GM23338 (cell line): ENCODE data around the gene SFXN5. TPM values are rescaled to one million over a fixed set of nuclear protein-coding genes. Genes with fewer than 3 reads are reported as not detected.

Source experiments
- ATAC-seq: fragments of 200-7000 bp; cut with Tn5 transposase; 3 replicates; pipeline ENCODE4 v1.9.1; 2020
- DNase-seq: peaks from one replicate; pipeline ENCODE4 v3.0.0-alpha.2; 2015; ENCODE audit warnings: low spot score
- H2AFZ ChIP-seq: fragments of 200-600 bp; sonication (generic); 2 replicates; pipeline ENCODE4 v1.8.0; 2016; ENCODE audit warnings: antibody characterized with exemption, mild to moderate bottlenecking, moderate library complexity
- H3F3A ChIP-seq: fragments of 200-600 bp; sonication (generic); replicated peaks from 2 replicates; pipeline ENCODE4 v1.8.0; 2017; ENCODE audit warnings: antibody characterized with exemption, mixed run types, low read depth
- H3K27ac ChIP-seq: fragments of 200-600 bp; sonication (generic); 2 replicates; pipeline ENCODE4 v1.6.1; 2016; ENCODE audit warnings: low read depth
- H3K27me3 ChIP-seq: fragments of 200-600 bp; sonication (generic); 2 replicates; pipeline ENCODE4 v1.8.0; 2016; ENCODE audit warnings: mild to moderate bottlenecking, mixed run types, moderate library complexity; ENCODE audit not compliant: insufficient read depth
- H3K36me3 ChIP-seq: fragments of 200-600 bp; sonication (generic); 2 replicates; pipeline ENCODE4 v1.8.0; 2016; ENCODE audit warnings: mild to moderate bottlenecking; ENCODE audit not compliant: insufficient read depth
- H3K4me1 ChIP-seq: fragments of 200-600 bp; sonication (generic); 2 replicates; pipeline ENCODE4 v1.8.0; 2016; ENCODE audit warnings: mild to moderate bottlenecking, moderate library complexity; ENCODE audit not compliant: insufficient read depth
- H3K4me2 ChIP-seq: fragments of 200-600 bp; sonication (generic); 2 replicates; pipeline ENCODE4 v1.7.1; 2017; ENCODE audit warnings: mixed run types
- H3K4me3 ChIP-seq: fragments of 200-600 bp; sonication (generic); 2 replicates; pipeline ENCODE4 v1.6.1; 2016; ENCODE audit warnings: mixed run types
- H3K79me2 ChIP-seq: fragments of 200-600 bp; sonication (generic); replicated peaks from 2 replicates; pipeline ENCODE4 v1.8.0; 2017; ENCODE audit warnings: mild to moderate bottlenecking; ENCODE audit not compliant: insufficient read depth
- H3K9me2 ChIP-seq: fragments of 200-600 bp; sonication (generic); 2 replicates; pipeline ENCODE4 v1.8.0; 2017; ENCODE audit not compliant: insufficient read depth
- H4K20me1 ChIP-seq: fragments of 200-600 bp; sonication (generic); replicated peaks from 2 replicates; pipeline ENCODE4 v1.8.0; 2017; ENCODE audit warnings: mild to moderate bottlenecking; ENCODE audit not compliant: insufficient read depth
- H3K27ac Mint-ChIP-seq: 2 replicates; pipeline ENCODE4 v1.8.0; 2020; ENCODE audit warnings: inconsistent platforms, mild to moderate bottlenecking, moderate library complexity, mixed read lengths
- H3K27me3 Mint-ChIP-seq: 3 replicates; pipeline ENCODE4 v1.8.0; 2022; ENCODE audit warnings: low read depth, mild to moderate bottlenecking, moderate library complexity, mixed read lengths, inconsistent platforms; ENCODE audit not compliant: insufficient read depth, poor library complexity
- H3K36me3 Mint-ChIP-seq: 3 replicates; pipeline ENCODE4 v1.8.0; 2021; ENCODE audit warnings: low read depth, mild to moderate bottlenecking, inconsistent platforms, moderate library complexity, mixed read lengths
- H3K4me1 Mint-ChIP-seq: 3 replicates; pipeline ENCODE4 v1.8.0; 2020; ENCODE audit warnings: mild to moderate bottlenecking, inconsistent platforms, mixed read lengths
- H3K4me3 Mint-ChIP-seq: 3 replicates; pipeline ENCODE4 v1.8.0; 2021; ENCODE audit warnings: moderate library complexity, mild to moderate bottlenecking, inconsistent platforms, mixed read lengths
- H3K9me3 Mint-ChIP-seq: 3 replicates; pipeline ENCODE4 v1.8.0; 2020; ENCODE audit warnings: moderate library complexity, mild to moderate bottlenecking, inconsistent platforms, mixed read lengths
- CREB1 ChIP-seq: fragments of 250-450 bp; sonication (Bioruptor Pico); IDR thresholded peaks from 2 replicates; pipeline ENCODE4 v1.5.0; 2020; ENCODE audit warnings: low read depth, mild to moderate bottlenecking, moderate library complexity
- ETS1 ChIP-seq: IDR thresholded peaks from 2 replicates; pipeline ENCODE4 v1.6.1; 2016; ENCODE audit warnings: antibody characterized with exemption
- EZH2 ChIP-seq: fragments of 200-600 bp; sonication (generic); IDR thresholded peaks from one replicate; pipeline ENCODE4 v1.8.0; 2017; ENCODE audit warnings: antibody characterized with exemption, mild to moderate bottlenecking, low read depth; ENCODE audit not compliant: unreplicated experiment
- EZH2phosphoT487 ChIP-seq: fragments of 200-600 bp; sonication (generic); IDR thresholded peaks from one replicate; pipeline ENCODE4 v1.8.1; 2018; ENCODE audit warnings: antibody characterized with exemption; ENCODE audit not compliant: unreplicated experiment
- JUNB ChIP-seq: IDR thresholded peaks from one replicate; pipeline ENCODE4 v1.6.1; 2016; ENCODE audit warnings: antibody characterized with exemption; ENCODE audit not compliant: unreplicated experiment
- NANOG ChIP-seq: IDR thresholded peaks from 2 replicates; pipeline ENCODE4 v1.6.1; 2016; ENCODE audit warnings: antibody characterized with exemption, borderline replicate concordance
- POLR2AphosphoS5 ChIP-seq: IDR thresholded peaks from 2 replicates; pipeline ENCODE4 v1.6.1; 2016; ENCODE audit warnings: antibody characterized with exemption, low read depth
- REST ChIP-seq: IDR thresholded peaks from one replicate; pipeline ENCODE4 v1.6.1; 2018; ENCODE audit warnings: antibody characterized with exemption; ENCODE audit not compliant: unreplicated experiment
- STAT1 ChIP-seq: IDR thresholded peaks from one replicate; pipeline ENCODE4 v1.6.1; 2016; ENCODE audit warnings: antibody characterized with exemption; ENCODE audit not compliant: unreplicated experiment
- ZNF114 ChIP-seq: fragments of 250-450 bp; sonication (Bioruptor Pico); IDR thresholded peaks from 2 replicates; pipeline ENCODE4 v1.5.0; 2020; ENCODE audit warnings: mild to moderate bottlenecking, moderate library complexity
- ZNF331 ChIP-seq: fragments of 250-450 bp; sonication (Bioruptor Pico); IDR thresholded peaks from 2 replicates; pipeline ENCODE4 v1.5.0; 2020; ENCODE audit warnings: low read depth, mild to moderate bottlenecking, moderate library complexity
- polyA plus RNA-seq: library from polyadenylated mRNA; unstranded; fragments of >200 nt; fragmentation: Nextera tagmentation; extraction: Ambion mirVana; gene quantifications from 2 replicates; pipeline ENCODE4 v1.2.1, GENCODE V29; 2016
- total RNA-seq: library from RNA; depleted of rRNA; stranded (reverse); fragments of >200 nt; shearing (Covaris generic); gene quantifications from 2 replicates; pipeline ENCODE4 v1.2.3, GENCODE V29; 2014
- TF ChIP-seq, protein P1 (sequence below): fragments of 250-450 bp; sonication (Bioruptor Pico); IDR thresholded peaks from 2 replicates; pipeline ENCODE4 v1.5.0; 2020; ENCODE audit warnings: mild to moderate bottlenecking, moderate library complexity
- TF ChIP-seq, protein P2 (sequence below), 2 experiments: fragments of 200-600 bp in 1 of 2; sonication (generic) in 1 of 2; conservative IDR thresholded peaks; 2 replicates each; pipeline versions ENCODE4 v1.5.1 to v1.6.1; 2016 to 2017; ENCODE audit warnings: antibody characterized with exemption in 2 of 2, low read depth in 2 of 2, mild to moderate bottlenecking in 2 of 2, moderate library complexity in 1 of 2

SFXN5 gene
- total and polyA plus RNA-seq, 2 experiments from 2014 or later: 23.6 to 25.8 TPM

DNA sequence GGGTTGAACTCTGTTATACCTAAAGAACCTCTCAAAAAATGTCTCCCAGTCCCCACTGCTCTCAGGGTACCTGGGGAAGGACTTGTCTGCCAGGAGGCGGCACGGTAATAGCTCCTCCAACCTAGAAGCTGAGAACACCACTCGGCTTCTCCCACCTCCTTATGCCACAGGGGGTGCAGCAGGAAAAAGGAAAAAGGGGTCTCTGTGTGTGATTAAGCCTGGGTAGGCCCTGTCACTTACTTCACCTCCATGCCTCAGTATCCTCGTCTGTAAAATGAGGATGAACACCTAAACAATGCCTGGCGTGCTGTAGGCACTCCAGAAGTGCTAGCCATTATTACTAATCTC lies 77.6 kb downstream of the SFXN5 start:
- no peak overlapping the region for H3K4me3 Mint-ChIP-seq
- H3K4me2 ChIP-seq: no peak overlapping the region
- H3K27me3 Mint-ChIP-seq: peaks cover 15% of the 10 kb centered on the region
- no peak overlapping the region for H3K27ac ChIP-seq
- H2AFZ ChIP-seq: no peak overlapping the region
- no peaks in the 10 kb centered on the region for H4K20me1 ChIP-seq
- no peaks in the 10 kb centered on the region for H3F3A ChIP-seq
- H3K27me3 ChIP-seq: no peaks in the 10 kb centered on the region
- ATAC-seq (no peak), DNase-seq (no peak)
- H3K4me1 ChIP-seq: no peaks in the 10 kb centered on the region
- no peaks in the 10 kb centered on the region for H3K36me3 ChIP-seq
- H3K4me1 Mint-ChIP-seq: peaks cover 33% of the 10 kb centered on the region
- H3K9me3 Mint-ChIP-seq: no peaks in the 10 kb centered on the region
- TF ChIP-seq ZNF331 (CRISPR knock-in tag) (no peak), ZNF114 (no peak), EZH2 (no peak), STAT1 (no peak), ETS1 (no peak), NANOG (no peak), POLR2AphosphoS5 (no peak), JUNB (no peak), REST (no peak), CREB1 (CRISPR knock-in tag) (no peak), EZH2phosphoT487 (no peak)
- TF ChIP-seq, protein P1, sequence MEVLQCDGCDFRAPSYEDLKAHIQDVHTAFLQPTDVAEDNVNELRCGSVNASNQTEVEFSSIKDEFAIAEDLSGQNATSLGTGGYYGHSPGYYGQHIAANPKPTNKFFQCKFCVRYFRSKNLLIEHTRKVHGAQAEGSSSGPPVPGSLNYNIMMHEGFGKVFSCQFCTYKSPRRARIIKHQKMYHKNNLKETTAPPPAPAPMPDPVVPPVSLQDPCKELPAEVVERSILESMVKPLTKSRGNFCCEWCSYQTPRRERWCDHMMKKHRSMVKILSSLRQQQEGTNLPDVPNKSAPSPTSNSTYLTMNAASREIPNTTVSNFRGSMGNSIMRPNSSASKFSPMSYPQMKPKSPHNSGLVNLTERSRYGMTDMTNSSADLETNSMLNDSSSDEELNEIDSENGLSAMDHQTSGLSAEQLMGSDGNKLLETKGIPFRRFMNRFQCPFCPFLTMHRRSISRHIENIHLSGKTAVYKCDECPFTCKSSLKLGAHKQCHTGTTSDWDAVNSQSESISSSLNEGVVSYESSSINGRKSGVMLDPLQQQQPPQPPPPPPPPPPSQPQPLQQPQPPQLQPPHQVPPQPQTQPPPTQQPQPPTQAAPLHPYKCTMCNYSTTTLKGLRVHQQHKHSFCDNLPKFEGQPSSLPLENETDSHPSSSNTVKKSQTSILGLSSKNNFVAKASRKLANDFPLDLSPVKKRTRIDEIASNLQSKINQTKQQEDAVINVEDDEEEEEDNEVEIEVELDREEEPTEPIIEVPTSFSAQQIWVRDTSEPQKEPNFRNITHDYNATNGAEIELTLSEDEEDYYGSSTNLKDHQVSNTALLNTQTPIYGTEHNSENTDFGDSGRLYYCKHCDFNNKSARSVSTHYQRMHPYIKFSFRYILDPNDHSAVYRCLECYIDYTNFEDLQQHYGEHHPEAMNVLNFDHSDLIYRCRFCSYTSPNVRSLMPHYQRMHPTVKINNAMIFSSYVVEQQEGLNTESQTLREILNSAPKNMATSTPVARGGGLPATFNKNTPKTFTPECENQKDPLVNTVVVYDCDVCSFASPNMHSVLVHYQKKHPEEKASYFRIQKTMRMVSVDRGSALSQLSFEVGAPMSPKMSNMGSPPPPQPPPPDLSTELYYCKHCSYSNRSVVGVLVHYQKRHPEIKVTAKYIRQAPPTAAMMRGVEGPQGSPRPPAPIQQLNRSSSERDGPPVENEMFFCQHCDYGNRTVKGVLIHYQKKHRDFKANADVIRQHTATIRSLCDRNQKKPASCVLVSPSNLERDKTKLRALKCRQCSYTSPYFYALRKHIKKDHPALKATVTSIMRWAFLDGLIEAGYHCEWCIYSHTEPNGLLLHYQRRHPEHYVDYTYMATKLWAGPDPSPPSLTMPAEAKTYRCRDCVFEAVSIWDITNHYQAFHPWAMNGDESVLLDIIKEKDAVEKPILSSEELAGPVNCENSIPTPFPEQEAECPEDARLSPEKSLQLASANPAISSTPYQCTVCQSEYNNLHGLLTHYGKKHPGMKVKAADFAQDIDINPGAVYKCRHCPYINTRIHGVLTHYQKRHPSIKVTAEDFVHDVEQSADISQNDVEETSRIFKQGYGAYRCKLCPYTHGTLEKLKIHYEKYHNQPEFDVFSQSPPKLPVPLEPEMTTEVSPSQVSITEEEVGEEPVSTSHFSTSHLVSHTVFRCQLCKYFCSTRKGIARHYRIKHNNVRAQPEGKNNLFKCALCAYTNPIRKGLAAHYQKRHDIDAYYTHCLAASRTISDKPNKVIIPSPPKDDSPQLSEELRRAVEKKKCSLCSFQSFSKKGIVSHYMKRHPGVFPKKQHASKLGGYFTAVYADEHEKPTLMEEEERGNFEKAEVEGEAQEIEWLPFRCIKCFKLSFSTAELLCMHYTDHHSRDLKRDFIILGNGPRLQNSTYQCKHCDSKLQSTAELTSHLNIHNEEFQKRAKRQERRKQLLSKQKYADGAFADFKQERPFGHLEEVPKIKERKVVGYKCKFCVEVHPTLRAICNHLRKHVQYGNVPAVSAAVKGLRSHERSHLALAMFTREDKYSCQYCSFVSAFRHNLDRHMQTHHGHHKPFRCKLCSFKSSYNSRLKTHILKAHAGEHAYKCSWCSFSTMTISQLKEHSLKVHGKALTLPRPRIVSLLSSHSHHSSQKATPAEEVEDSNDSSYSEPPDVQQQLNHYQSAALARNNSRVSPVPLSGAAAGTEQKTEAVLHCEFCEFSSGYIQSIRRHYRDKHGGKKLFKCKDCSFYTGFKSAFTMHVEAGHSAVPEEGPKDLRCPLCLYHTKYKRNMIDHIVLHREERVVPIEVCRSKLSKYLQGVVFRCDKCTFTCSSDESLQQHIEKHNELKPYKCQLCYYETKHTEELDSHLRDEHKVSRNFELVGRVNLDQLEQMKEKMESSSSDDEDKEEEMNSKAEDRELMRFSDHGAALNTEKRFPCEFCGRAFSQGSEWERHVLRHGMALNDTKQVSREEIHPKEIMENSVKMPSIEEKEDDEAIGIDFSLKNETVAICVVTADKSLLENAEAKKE (CRISPR knock-in tag): no peak
- TF ChIP-seq, protein P2, sequence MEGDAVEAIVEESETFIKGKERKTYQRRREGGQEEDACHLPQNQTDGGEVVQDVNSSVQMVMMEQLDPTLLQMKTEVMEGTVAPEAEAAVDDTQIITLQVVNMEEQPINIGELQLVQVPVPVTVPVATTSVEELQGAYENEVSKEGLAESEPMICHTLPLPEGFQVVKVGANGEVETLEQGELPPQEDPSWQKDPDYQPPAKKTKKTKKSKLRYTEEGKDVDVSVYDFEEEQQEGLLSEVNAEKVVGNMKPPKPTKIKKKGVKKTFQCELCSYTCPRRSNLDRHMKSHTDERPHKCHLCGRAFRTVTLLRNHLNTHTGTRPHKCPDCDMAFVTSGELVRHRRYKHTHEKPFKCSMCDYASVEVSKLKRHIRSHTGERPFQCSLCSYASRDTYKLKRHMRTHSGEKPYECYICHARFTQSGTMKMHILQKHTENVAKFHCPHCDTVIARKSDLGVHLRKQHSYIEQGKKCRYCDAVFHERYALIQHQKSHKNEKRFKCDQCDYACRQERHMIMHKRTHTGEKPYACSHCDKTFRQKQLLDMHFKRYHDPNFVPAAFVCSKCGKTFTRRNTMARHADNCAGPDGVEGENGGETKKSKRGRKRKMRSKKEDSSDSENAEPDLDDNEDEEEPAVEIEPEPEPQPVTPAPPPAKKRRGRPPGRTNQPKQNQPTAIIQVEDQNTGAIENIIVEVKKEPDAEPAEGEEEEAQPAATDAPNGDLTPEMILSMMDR (conservative IDR thresholded peaks at IDR 0.05; ENCODE audit: low read depth in 2 of 2): no peak
- H3K79me2 ChIP-seq: no peaks in the 10 kb centered on the region
- H3K9me2 ChIP-seq: no peaks in the 10 kb centered on the region
- H3K27ac Mint-ChIP-seq: no peak overlapping the region
- H3K36me3 Mint-ChIP-seq: peaks cover 4% of the 10 kb centered on the region; the same call in 2 of the 3 replicates
- H3K4me3 ChIP-seq: no peak overlapping the region
